Prostate gland (tissue), 2 donors: ENCODE measurements around the gene ABCB1.

Source experiments
- CTCF ChIP-seq, 4 experiments: fragments of 200-600 bp in 2 of 4; fragments of 450-650 bp in 2 of 4; sonication (generic) in 2 of 4; IDR thresholded peaks; 1 replicate in 3 of 4; 2 replicates in 1 of 4; pipeline ENCODE4 v1.5.1; 2016 to 2019; ENCODE audit warnings: antibody characterized with exemption in 4 of 4, mild to moderate bottlenecking in 2 of 4, moderate library complexity in 2 of 4
- POLR2A ChIP-seq: fragments of 450-650 bp; IDR thresholded peaks from one replicate; pipeline ENCODE4 v1.6.1; 2016; ENCODE audit warnings: antibody characterized with exemption, mild to moderate bottlenecking

- no peak for TF ChIP-seq CTCF (IDR thresholded peaks at IDR 0.05)
- TF ChIP-seq POLR2A: no peak
Observed at GRCh38 chr7:87604264-87604663, 3.6 kb upstream of the ABCB1 start.
